ENCODE results near the gene C2CD2.

C2CD2 gene

DNA sequence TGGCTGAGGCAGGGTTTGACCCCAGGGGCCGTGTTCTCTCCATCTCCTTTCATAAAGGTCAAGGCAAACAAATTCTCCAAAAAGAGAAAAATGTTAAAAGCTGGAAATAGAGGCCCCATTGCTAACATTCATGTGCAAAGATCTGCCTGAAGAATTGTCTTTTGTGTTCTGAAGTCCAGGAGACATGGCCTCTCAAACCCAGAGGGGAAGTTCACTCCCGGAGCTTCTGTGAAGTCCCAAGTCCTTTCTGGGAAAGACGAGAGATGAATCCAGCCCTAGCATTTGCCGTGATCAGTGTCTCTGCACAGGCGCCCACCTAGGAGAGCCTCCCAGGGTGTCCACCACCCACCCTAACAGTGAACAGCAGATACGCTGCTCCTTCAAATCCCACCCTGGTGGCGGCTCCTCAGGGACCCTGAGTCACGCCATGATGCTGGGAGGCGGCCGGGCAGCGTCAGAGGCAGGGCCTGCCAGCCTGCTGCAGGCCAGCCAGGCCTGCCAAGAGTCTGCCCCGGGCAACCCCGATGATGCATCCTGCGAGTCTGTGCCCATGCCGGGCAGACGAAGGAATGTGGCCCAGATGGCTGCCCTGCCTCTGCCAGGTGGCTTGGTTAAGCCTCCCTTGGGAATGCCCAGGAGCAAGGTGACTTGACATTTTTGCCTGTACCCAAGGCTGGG, 5.2 kb upstream of the C2CD2 start:
- no peak for DNase-seq (ENCODE audit: extremely low read depth, low read depth)
- TF ChIP-seq, protein P1, sequence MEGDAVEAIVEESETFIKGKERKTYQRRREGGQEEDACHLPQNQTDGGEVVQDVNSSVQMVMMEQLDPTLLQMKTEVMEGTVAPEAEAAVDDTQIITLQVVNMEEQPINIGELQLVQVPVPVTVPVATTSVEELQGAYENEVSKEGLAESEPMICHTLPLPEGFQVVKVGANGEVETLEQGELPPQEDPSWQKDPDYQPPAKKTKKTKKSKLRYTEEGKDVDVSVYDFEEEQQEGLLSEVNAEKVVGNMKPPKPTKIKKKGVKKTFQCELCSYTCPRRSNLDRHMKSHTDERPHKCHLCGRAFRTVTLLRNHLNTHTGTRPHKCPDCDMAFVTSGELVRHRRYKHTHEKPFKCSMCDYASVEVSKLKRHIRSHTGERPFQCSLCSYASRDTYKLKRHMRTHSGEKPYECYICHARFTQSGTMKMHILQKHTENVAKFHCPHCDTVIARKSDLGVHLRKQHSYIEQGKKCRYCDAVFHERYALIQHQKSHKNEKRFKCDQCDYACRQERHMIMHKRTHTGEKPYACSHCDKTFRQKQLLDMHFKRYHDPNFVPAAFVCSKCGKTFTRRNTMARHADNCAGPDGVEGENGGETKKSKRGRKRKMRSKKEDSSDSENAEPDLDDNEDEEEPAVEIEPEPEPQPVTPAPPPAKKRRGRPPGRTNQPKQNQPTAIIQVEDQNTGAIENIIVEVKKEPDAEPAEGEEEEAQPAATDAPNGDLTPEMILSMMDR (IDR thresholded peaks at IDR 0.05; ENCODE audit: low read depth, low read length, missing control alignments) = no peak
- no peak overlapping the region for H3K4me3 ChIP-seq (replicated peaks; ENCODE audit: low read depth, low read length)

DNA sequence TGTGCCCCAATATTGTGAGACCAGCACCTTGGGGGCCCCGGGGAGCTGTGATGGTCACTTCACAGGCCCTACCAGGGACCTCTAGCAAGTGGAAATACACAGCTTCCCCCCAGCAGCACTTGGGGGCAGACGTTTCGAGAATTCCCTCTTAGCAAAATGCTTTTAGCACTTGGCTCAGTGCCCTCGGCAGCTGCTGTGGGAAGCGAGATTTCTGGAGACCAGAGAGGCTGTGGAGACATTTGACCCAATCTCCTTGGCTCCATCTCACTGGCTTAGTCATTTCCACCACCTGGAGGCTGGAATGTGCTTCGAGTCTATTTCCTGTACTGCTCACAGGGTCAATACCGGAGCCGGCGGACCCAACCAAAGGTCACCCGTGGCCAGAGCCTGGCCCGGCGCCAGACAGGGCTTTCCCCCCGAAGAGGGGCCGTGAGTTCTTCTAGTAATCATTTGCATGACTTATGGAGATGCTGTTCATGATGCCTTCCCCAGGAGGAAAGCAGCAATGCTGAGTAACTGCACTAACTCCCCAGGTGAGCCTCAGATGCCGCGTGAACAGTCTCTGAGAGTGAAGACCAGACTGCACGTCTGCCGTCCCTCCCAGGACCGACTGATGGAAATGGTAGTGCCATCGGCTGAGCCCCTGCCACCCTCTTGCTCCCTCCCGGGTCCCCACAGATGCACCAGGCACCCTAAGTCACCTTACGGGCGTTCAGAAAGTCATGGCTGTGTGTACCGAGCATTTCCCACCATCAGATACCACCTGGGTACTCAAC, 4.4 kb upstream of the C2CD2 start:
- peak; percentile 96 for DNase-seq (ENCODE audit: extremely low read depth, low read depth)
- no peak overlapping the region for H3K4me3 ChIP-seq (replicated peaks; ENCODE audit: low read depth, low read length)
- TF ChIP-seq, protein P1 (IDR thresholded peaks at IDR 0.05; ENCODE audit: low read depth, low read length, missing control alignments) = peak; percentile 40

DNA sequence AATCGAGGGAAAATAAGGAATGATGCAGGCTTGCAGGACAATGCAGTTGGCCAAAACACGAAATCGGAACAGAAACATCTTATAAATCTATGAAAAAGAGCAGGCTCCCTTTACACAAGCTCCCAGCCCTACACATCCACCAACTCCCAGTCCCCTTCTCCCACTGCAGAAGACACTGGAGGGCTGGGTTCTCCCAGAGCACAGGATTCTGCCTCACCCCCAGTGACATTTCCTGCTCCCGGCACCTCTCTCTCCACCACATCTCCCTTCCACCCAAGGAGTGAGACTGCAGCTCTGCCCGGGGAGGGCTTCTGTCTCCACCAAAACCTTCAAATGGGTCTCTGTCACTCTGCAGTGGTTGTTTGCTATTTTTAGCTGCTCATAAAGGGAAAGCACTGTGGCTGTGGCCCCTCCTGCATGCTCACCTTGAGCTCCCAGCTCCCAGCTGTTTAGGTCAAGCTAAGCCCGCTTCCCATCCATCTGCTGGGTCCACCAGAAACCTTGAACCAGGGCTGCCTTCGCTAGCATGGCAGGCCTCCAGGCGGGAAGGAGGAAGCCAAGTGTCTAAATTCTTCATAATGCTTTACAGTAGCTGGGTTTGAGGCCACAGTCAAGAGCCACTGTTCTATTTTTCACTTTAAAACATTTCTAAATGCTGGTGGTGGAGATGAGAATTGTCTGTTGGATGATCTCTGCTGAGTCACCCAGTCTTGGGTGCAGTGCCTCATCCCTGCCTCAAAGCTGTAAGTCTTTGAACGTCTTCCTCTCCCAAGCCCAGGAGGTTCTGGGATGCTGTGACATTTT, 3.3 kb upstream of the C2CD2 start:
- no peak overlapping the region for H3K4me3 ChIP-seq (replicated peaks; ENCODE audit: low read depth, low read length)
- TF ChIP-seq, protein P1 (IDR thresholded peaks at IDR 0.05; ENCODE audit: low read depth, low read length, missing control alignments) = no peak
- DNase-seq (ENCODE audit: extremely low read depth, low read depth) = no peak

DNA sequence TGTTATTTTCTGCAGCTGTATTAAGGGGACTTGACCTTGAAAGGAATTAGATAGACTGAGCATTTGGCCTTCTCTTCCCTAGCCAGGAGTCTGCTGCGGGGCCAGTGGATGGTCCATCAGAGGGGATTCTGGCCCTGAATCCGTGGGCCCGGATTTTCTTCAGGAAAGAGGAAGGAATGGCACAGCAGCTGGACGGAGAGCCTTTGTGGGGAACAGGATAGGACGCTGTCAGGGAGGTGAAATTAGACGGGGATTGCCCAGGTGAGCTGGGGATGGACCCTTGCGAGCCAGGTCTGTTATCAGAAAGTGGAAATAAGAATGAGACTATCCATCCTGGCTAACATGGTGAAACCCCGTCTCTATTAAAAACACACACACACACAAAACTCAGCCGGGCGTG, 1.7 kb upstream of the C2CD2 start:
- TF ChIP-seq, protein P1 (IDR thresholded peaks at IDR 0.05; ENCODE audit: low read depth, low read length, missing control alignments) = no peak
- no peak overlapping the region for H3K4me3 ChIP-seq (replicated peaks; ENCODE audit: low read depth, low read length)
- no peak for DNase-seq (ENCODE audit: extremely low read depth, low read depth)

DNA sequence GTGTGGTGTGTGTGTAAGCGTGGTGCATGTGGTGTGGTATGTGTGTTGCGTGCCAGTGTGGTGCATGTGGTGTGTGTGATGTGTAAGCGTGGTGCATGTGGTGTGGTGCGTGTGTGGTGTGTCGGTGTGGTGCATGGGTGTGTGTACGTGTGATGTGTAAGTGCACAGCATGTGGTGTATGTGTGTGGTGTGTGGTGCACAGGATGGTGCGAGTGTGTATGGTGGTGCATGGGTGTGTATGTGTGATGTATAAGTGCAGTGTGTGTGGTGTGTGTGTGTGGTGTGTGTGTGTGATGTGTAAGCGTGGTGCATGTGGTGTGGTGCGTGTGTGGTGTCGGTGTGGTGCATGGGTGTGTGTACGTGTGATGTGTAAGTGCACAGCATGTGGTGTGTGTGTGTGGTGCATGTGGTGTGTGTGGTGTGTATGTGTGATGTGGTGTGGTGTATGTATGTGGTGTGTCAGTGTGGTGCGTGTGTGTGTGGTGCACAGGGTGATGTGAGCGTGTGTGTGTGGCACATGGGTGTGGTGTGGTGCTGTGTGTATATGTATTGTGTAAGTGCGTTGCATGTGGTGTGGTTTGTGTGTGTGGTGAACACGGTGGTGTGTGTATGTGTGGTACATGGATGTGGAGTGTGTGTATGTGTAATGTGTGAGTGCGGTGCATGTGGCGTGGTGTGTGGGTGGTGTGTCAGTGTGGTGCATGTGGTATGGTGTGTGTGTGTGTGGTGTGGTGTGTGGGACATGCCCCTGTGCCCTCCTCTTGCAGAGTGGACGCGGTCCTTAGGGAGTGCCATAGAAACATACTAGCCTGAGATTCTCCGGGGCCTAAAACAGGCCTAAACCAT, 1.1 kb upstream of the C2CD2 start:
- no peak for DNase-seq (ENCODE audit: extremely low read depth, low read depth)
- TF ChIP-seq, protein P1 (IDR thresholded peaks at IDR 0.05; ENCODE audit: low read depth, low read length, missing control alignments) = no peak
- H3K4me3 ChIP-seq (replicated peaks; ENCODE audit: low read depth, low read length) = peak overlapping the region; percentile 38

DNA sequence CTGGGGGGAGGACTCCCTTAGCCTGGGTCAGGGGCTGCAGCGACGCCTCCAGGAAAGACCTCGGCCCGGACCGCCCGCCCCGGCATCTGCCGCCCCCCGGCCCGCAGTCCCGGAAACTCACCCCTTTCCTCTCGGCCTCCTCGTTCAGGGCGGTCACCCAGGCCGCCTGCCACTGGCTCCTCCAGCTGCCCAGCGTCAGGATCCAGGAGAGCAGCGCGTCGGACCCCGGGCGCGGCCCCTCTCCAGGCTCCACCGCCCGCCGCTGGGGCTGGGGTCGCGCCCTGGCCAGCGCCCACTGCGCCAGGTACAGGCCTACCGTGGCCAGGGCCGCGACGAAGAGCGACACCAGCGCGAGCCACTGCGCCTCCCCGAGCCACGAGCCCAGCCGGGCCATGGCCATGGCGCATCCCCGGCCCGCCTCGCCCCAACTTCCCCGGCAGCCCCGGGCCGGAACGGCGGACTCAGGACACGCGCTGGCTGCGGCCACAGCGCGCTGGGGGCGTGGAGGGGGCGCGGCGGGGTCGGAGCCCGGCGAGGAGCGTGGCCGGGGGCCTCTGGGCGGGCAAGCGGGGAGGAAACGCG, 478 bp downstream of the C2CD2 start:
- H3K4me3 ChIP-seq (replicated peaks; ENCODE audit: low read depth, low read length) = peak overlapping the region; percentile 77
- TF ChIP-seq, protein P1 (IDR thresholded peaks at IDR 0.05; ENCODE audit: low read depth, low read length, missing control alignments) = no peak
- no peak for DNase-seq (ENCODE audit: extremely low read depth, low read depth)

Data from HFF-Myc (cell line).